A673 (cell line): ENCODE measurements around the gene HEYL. TPM values are rescaled to one million over a fixed set of nuclear protein-coding genes. Genes with fewer than 3 reads are reported as not detected.

Experiments
- BruUV-seq: library from RNA; stranded (reverse); fragments of 400-500 nt; replicated peaks from 2 replicates; lab custom pipeline; 2021; lab: Mats Ljungman, UMichigan
- CTCF ChIA-PET: fragments of 300-600 bp; sonication (Branson Sonifier 250); formaldehyde crosslinking; loops from one replicate; lab custom pipeline; 2022; ENCODE audit warnings: antibody characterized with exemption; lab: Charles Lee
- POLR2A ChIA-PET: fragments of 300-600 bp; sonication (Branson Sonifier 250); formaldehyde crosslinking; loops from one replicate; lab custom pipeline; 2022; ENCODE audit warnings: antibody characterized with exemption; ENCODE audit not compliant: low non-redundant PET; lab: Charles Lee
- DNase-seq: peaks from one replicate; pipeline ENCODE4 v3.0.0-alpha.2; 2015; ENCODE audit warnings: low spot score
- H3K27ac ChIP-seq: fragments of 200-600 bp; sonication (generic); 2 replicates; pipeline ENCODE4 v1.5.1; 2016; ENCODE audit warnings: mixed run types, low read depth, mild to moderate bottlenecking, mixed read lengths, antibody characterized with exemption, low read length; ENCODE audit not compliant: poor library complexity, severe bottlenecking
- H3K27me3 ChIP-seq: fragments of 200-600 bp; sonication (generic); replicated peaks from 2 replicates; pipeline ENCODE4 v1.6.1; 2017; ENCODE audit warnings: mixed run types, low read depth, mild to moderate bottlenecking, mixed read lengths, antibody characterized with exemption, low read length; ENCODE audit not compliant: insufficient read depth, poor library complexity
- H3K36me3 ChIP-seq: fragments of 200-600 bp; sonication (generic); 2 replicates; pipeline ENCODE4 v1.6.1; 2016; ENCODE audit warnings: mixed run types, mild to moderate bottlenecking, mixed read lengths, antibody characterized with exemption, low read length; ENCODE audit not compliant: insufficient read depth, poor library complexity, severe bottlenecking
- H3K4me1 ChIP-seq: fragments of 200-600 bp; sonication (generic); 2 replicates; pipeline ENCODE4 v1.6.1; 2017; ENCODE audit warnings: mixed run types, mild to moderate bottlenecking, mixed read lengths, antibody characterized with exemption, low read length; ENCODE audit not compliant: insufficient read depth, poor library complexity, severe bottlenecking
- H3K4me3 ChIP-seq: fragments of 200-600 bp; sonication (generic); 2 replicates; pipeline ENCODE4 v1.5.1; 2016; ENCODE audit warnings: low read depth, mixed run types, mild to moderate bottlenecking, mixed read lengths, low read length; ENCODE audit not compliant: poor library complexity, severe bottlenecking
- H3K9me3 ChIP-seq: fragments of 200-600 bp; sonication (generic); 2 replicates; pipeline ENCODE4 v1.6.1; 2016; ENCODE audit warnings: mixed run types, low read depth, mild to moderate bottlenecking, mixed read lengths, antibody characterized with exemption, low read length; ENCODE audit not compliant: poor library complexity, severe bottlenecking
- EZH2 ChIP-seq: fragments of 200-600 bp; sonication (generic); IDR thresholded peaks from 2 replicates; pipeline ENCODE4 v1.6.1; 2017; ENCODE audit warnings: borderline replicate concordance, low read depth, mild to moderate bottlenecking, mixed read lengths, antibody characterized with exemption, low read length; ENCODE audit not compliant: poor library complexity, severe bottlenecking
- intact Hi-C: fragments of 100-400 bp; cut with micrococcal nuclease; formaldehyde crosslinking; loops from one replicate; pipeline ENCODE4 v1.10.0; 2022; ENCODE audit not compliant: unreplicated experiment
- total RNA-seq: library from RNA; stranded (reverse); gene quantifications from 2 replicates; pipeline ENCODE4 v1.2.3, GENCODE V29; 2021
- TF ChIP-seq, protein P1 (sequence below): fragments of 300-800, 200-600 bp; sonication (generic); conservative IDR thresholded peaks from 2 replicates; pipeline ENCODE4 v1.5.1; 2017; ENCODE audit warnings: low read depth, mild to moderate bottlenecking, antibody characterized with exemption, low read length, moderate library complexity, mixed read lengths

The HEYL gene
- total RNA-seq, 1 experiment from 2014 or later = 0.77 TPM

DNA sequence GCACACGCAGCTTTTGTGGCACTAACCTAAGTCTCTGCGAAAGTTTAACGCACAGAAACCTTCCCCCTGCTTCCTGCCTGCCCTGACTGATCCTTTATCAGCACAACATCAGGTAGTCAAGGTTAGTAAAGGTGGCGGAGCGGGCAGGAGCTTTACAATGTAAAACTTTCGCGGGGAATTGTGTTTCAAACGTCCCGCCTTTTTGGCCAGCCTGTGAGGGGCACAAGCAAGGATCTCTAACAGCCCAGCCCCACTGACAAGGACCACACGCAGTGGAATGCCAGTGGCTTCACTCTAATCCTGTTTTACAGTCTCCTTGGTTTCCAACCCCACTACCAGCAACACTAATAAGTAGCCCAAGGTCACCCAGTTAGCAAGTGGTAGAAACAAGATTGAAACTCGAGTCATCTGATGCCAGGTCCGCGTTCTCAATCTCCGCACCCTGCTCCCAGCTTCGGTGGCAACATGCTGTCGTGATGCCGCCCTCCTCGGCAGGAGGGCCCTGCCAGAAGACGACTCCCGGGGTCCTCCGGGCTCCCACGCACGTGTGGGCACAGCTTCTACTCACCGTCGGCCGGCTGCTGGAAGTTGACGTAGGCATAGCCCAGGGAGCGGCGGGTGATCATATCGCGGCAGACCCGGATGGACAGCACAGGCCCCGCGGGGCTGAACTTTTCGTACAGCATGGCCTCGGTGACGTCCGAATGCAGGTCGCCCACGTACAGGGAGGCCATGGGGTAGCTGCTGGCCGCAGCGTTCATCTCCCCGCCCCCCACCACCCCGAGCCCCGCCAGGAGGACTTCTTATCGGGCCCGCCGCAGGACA, 64.0 kb downstream of the HEYL start:
- Histone ChIP-seq H3K4me3 (peak overlapping the region; percentile 67), H3K9me3 (no peaks in the 10 kb centered on the region), H3K36me3 (peaks cover 30% of the 10 kb centered on the region), H3K27ac (peak overlapping the region; percentile 89), H3K27me3 (no peaks in the 10 kb centered on the region), H3K4me1 (peaks cover 9% of the 10 kb centered on the region)
- intact Hi-C loops = no loop called here
- DNase-seq = peak; percentile 35
- BruUV-seq = no TSS peak
- CTCF ChIA-PET = interaction anchor here (0.8 kb wide), 1 partner anchor 31 kb away, joined by 3 read pairs; no protein-coding TSS in a partner anchor
- TF ChIP-seq, protein P1, sequence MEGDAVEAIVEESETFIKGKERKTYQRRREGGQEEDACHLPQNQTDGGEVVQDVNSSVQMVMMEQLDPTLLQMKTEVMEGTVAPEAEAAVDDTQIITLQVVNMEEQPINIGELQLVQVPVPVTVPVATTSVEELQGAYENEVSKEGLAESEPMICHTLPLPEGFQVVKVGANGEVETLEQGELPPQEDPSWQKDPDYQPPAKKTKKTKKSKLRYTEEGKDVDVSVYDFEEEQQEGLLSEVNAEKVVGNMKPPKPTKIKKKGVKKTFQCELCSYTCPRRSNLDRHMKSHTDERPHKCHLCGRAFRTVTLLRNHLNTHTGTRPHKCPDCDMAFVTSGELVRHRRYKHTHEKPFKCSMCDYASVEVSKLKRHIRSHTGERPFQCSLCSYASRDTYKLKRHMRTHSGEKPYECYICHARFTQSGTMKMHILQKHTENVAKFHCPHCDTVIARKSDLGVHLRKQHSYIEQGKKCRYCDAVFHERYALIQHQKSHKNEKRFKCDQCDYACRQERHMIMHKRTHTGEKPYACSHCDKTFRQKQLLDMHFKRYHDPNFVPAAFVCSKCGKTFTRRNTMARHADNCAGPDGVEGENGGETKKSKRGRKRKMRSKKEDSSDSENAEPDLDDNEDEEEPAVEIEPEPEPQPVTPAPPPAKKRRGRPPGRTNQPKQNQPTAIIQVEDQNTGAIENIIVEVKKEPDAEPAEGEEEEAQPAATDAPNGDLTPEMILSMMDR = no peak
- TF ChIP-seq EZH2 = no peak
- POLR2A ChIA-PET = no interaction called here

DNA sequence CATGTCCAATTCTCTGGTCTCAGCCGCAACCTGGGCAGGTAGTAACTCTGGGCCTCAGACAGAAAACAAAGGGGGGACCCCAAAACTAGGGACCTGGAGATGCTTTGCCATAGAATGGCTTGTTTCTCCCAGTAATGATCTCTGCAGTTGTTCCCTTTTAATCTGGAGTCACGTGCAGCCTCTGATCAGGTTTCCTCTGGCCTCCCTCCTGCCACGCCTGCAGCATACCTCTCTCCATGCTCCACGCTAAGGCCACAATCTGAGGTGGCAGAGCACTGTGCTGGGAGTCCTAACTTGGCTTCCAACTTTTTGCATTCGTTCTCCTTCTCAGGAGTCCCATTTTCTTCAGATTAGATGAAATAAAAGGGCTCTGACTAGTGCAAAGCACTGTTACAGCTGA, 64.8 kb downstream of the HEYL start:
- Histone ChIP-seq H3K36me3 (peaks cover 38% of the 10 kb centered on the region), H3K9me3 (no peaks in the 10 kb centered on the region), H3K27me3 (no peaks in the 10 kb centered on the region), H3K4me1 (peaks cover 9% of the 10 kb centered on the region), H3K4me3 (peak overlapping the region; percentile 67), H3K27ac (no peak overlapping the region)
- no peak for DNase-seq
- TF ChIP-seq, protein P1 = no peak
- no peak for TF ChIP-seq EZH2
- CTCF ChIA-PET = no interaction called here
- POLR2A ChIA-PET = no interaction called here
- no TSS peak for BruUV-seq
- intact Hi-C loops = no loop called here

Other genes with a start within 250 kb of the HEYL start
- gene BMP8A, start 148.0 kb downstream of the HEYL start, total RNA-seq = not detected in 2 replicates
- gene PABPC4, start 62.9 kb downstream of the HEYL start, total RNA-seq = 242 and 259 TPM in 2 replicates
- not detected in 2 replicates for gene NT5C1A, start 32.5 kb upstream of the HEYL start, total RNA-seq
- not detected in 2 replicates for gene HPCAL4, start 51.8 kb upstream of the HEYL start, total RNA-seq
- gene PPIE, start 99.2 kb upstream of the HEYL start, total RNA-seq = 62.8 and 71.0 TPM in 2 replicates
- 0.20 TPM in 1 of 2 replicates, not detected in the other for gene OXCT2, start 131.7 kb upstream of the HEYL start, total RNA-seq
- 0.06 and 0.09 TPM in 2 replicates for gene BMP8B, start 149.2 kb upstream of the HEYL start, total RNA-seq
- gene TRIT1, start 243.9 kb upstream of the HEYL start, total RNA-seq = 39.8 and 41.2 TPM in 2 replicates